Right ventricle myocardium superior (tissue), 1 donor: ENCODE data around the gene NUMB. TPM values are rescaled to one million over a fixed set of nuclear protein-coding genes. Genes with fewer than 3 reads are reported as not detected.
"Not testable (repeated sequence)": the region's sequence is repeated elsewhere in the genome, so short reads cannot be mapped to it uniquely, and the experiment has no call there.

ENCODE experiments used
- ATAC-seq: fragments of 200-7000 bp; cut with Tn5 transposase; one replicate; pipeline ENCODE4 v1.9.1; 2020; ENCODE audit warnings: mild to moderate bottlenecking; ENCODE audit not compliant: poor library complexity
- DNase-seq: peaks from one replicate; pipeline ENCODE4 v3.0.0-alpha.2; 2020
- intact Hi-C: fragments of 100-400 bp; cut with DNase I; formaldehyde crosslinking; loops from one replicate; pipeline ENCODE4 v1.11.2; 2022
- total RNA-seq: library from RNA; stranded (reverse); fragmentation: NEBNext Ultra II Directional; extraction: Animal tissue kit (Norgen Biotek cat#: 25700); gene quantifications from one replicate; pipeline ENCODE4 v1.2.1, GENCODE V29; 2021
- donor health status: DM: no; HTN: yes; CAD: no; lungs with severe emphysema.

Gene NUMB
- total RNA-seq, 1 donor from 2014 or later, result 37.2 TPM

GRCh38 chr14:73376585-73376984 lies 81.8 kb downstream of the NUMB start:
- ATAC-seq, result no peak

GRCh38 chr14:73375861-73376260 lies 82.5 kb downstream of the NUMB start:
- no peak for DNase-seq
- intact Hi-C loops, result no loop called here
- ATAC-seq, result no peak

More at GRCh38 chr14:73376585-73376984, 81.8 kb downstream of the NUMB start:
- intact Hi-C loops, result no loop called here
- no peak for DNase-seq

- intact Hi-C loops, result no loop called here
- no peak for DNase-seq
- ATAC-seq, result no peak
These were observed 84.1 kb downstream of the NUMB start for GRCh38 chr14:73374218-73374617.

GRCh38 chr14:73372529-73372928 lies 85.8 kb downstream of the NUMB start:
- DNase-seq, result no peak
- ATAC-seq, result no peak
- intact Hi-C loops, result no loop called here

- DNase-seq, result no peak
- intact Hi-C loops, result no loop called here
- ATAC-seq, result no peak
These were observed 87.8 kb downstream of the NUMB start for GRCh38 chr14:73370561-73370960.

- ATAC-seq (no peak), DNase-seq (no peak)
- intact Hi-C loops, result loop anchor here (10.0 kb wide), 1 partner anchor 65 kb away; no protein-coding TSS in a partner anchor
These were observed 88.9 kb downstream of the NUMB start for GRCh38 chr14:73369428-73369827.

GRCh38 chr14:73368616-73369015 lies 89.7 kb downstream of the NUMB start:
- DNase-seq (no peak), ATAC-seq (no peak)
- intact Hi-C loops, result loop anchor here (10.0 kb wide), 1 partner anchor 66 kb away; no protein-coding TSS in a partner anchor

- no peak for ATAC-seq
- intact Hi-C loops, result loop anchor here (10.0 kb wide), 1 partner anchor 69 kb away; no protein-coding TSS in a partner anchor
- DNase-seq, result no peak
These were observed 92.6 kb downstream of the NUMB start for GRCh38 chr14:73365727-73366126.

- no peak for ATAC-seq
- DNase-seq, result no peak
- intact Hi-C loops, result loop anchor here (10.0 kb wide), 1 partner anchor 70 kb away; no protein-coding TSS in a partner anchor
These were observed 93.8 kb downstream of the NUMB start for GRCh38 chr14:73364559-73364958.

GRCh38 chr14:73359445-73359844 lies 98.9 kb downstream of the NUMB start:
- no peak for DNase-seq
- ATAC-seq, result no peak
- intact Hi-C loops, result no loop called here

GRCh38 chr14:73358187-73358586 lies 100.2 kb downstream of the NUMB start:
- ATAC-seq, result no peak
- no peak for DNase-seq
- intact Hi-C loops, result no loop called here

- DNase-seq, intact Hi-C loops, ATAC-seq: not testable (repeated sequence)
These were observed 109.3 kb downstream of the NUMB start for GRCh38 chr14:73349091-73349490.

GRCh38 chr14:73344319-73344718 lies 114.0 kb downstream of the NUMB start:
- DNase-seq, result no peak
- intact Hi-C loops, result no loop called here
- no peak for ATAC-seq

GRCh38 chr14:73342670-73343069 lies 115.7 kb downstream of the NUMB start:
- ATAC-seq (no peak), DNase-seq (no peak)
- intact Hi-C loops, result no loop called here

- DNase-seq (no peak), ATAC-seq (no peak)
- intact Hi-C loops, result no loop called here
These were observed 118.3 kb downstream of the NUMB start for GRCh38 chr14:73339846-73340595.

GRCh38 chr14:73339206-73339605 lies 119.1 kb downstream of the NUMB start:
- intact Hi-C loops, result no loop called here
- no peak for DNase-seq
- no peak for ATAC-seq

- intact Hi-C loops, result no loop called here
- ATAC-seq (no peak), DNase-seq (no peak)
These were observed 119.8 kb downstream of the NUMB start for GRCh38 chr14:73338551-73338950.

GRCh38 chr14:73333031-73333430 lies 125.3 kb downstream of the NUMB start:
- ATAC-seq, result no peak
- intact Hi-C loops, result no loop called here
- DNase-seq, result no peak

- no peak for ATAC-seq
- intact Hi-C loops, result no loop called here
- DNase-seq, result no peak
These were observed 132.6 kb downstream of the NUMB start for GRCh38 chr14:73325630-73326299.

- ATAC-seq, result no peak
- no peak for DNase-seq
- intact Hi-C loops, result no loop called here
These were observed 133.3 kb downstream of the NUMB start for GRCh38 chr14:73325063-73325462.
